NCI-H2171 (cell line): Measurements from ENCODE around the gene FARP2.
"Not testable (repeated sequence)": the region's sequence is repeated elsewhere in the genome, so short reads cannot be mapped to it uniquely, and the experiment has no call there.

Experiments
- DNase-seq: peaks from one replicate; lab custom pipeline; 2025; lab: John Stamatoyannopoulos, UW

Gene FARP2

DNA sequence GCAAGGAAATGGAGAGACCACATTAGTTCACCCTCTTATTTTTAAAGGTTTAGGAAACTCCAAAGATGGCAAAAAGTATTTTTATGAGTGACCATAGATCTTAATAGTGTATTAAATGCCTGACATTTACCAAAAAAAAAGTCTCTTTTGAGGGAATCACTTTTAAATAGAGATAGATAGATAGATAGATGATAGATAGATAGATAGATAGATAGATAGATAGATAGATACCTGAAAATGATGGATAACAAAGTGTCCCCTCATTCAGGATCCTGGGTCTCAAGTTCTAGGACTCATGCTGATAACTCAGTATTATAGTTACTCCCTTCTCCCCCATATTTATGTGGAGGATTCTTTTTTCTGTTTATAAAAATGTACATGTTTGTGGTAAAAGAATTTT lies 52.8 kb downstream of the FARP2 start:
- no peak for DNase-seq

GRCh38 chr2:241410739-241411176 lies 54.7 kb downstream of the FARP2 start:
- no peak for DNase-seq

DNA sequence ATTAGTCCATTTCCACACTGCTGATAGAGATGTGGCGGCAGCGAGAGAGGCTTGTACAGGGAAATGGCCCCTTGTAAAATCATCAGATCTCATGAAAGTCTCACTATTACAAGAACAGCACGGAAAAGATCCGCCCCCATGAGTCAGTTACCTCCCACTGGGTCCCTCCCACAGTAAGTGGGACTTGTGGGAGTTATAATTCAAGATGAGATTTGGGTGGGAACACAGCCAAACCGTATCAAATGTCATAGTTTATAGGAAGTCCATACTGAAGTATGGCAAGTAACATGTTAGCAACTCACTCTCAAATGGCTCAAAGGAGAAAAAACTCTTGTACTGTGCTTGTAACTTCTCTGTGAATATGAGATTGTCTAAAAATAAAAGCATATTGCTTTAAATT lies 56.1 kb downstream of the FARP2 start:
- peak; percentile 55 for DNase-seq

GRCh38 chr2:241413501-241413900 lies 57.4 kb downstream of the FARP2 start:
- not testable (repeated sequence) for DNase-seq

DNA sequence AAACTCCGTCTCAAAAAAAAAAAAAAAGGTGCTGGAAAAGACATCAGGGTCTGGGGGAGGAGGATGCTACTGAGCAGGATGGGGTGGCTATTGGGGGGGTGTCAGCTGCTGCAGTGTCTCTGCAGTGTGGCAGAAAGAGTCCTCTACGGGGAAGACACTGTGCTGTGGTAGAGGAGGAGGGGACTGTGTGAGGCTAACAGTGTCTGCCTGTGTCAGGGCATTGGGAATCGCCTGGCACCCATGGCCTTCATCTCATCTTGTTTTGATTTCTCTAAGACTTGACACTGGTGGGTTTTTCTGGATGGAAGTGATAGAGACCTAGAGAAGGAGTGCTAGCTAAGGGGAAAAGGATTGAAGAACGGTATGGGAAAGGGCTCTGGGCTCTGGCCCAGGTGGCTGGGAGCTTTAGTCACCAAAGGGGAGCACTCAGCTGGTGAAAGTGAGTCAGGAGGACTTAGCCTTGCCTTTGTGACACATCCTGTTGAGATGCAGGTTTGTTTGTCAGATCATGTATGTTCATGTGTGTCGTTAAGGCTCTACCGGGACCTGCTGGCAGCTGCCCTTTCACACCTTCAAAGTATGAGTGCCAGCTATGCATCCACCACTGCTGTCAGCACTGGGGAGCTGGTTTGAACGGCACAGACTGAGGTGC lies 58.0 kb downstream of the FARP2 start:
- DNase-seq = no peak

- DNase-seq = no peak
Measured at GRCh38 chr2:241415196-241415595, 59.1 kb downstream of the FARP2 start.

DNA sequence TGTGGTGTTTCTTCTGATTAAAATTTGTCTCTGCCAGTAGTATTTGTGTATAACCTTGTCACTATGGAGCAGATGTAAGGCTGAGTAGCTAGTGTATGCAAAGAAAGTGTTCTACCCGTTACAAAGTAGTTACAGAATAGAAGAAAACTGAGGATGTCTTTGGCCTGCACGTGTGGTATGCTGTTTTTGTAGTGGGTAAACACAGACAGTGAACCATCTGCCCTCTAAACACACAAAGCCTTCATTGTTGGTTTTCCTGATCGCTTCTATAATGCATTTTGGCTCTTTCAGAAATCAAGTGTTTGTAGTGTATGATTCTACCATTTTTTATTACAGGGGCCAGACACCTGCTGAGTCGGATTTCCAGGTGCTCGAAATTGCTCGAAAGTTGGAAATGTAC lies 61.5 kb downstream of the FARP2 start:
- DNase-seq = no peak

GRCh38 chr2:241421330-241421729 lies 65.2 kb downstream of the FARP2 start:
- no peak for DNase-seq

DNA sequence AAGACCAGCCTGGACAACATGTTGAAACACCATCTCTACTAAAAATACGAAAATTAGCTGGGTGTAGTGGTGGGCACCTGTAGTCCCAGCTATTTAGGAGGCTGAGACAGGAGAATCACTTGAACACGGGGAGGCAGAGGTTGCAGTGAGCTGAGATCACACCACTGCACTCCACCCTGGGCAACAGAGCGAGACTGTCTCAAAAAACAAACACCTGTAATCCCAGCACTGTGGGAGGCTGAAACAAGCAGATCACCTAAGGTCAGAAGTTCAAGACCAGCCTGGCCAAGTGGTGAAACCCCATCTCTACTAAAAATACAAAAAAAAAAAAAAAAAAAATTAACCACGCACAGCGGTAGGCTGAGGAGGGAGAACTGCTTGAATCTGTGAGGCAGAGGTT lies 65.9 kb downstream of the FARP2 start:
- DNase-seq = not testable (repeated sequence)

- DNase-seq = no peak
Measured at GRCh38 chr2:241422350-241422749, 66.3 kb downstream of the FARP2 start.

- DNase-seq = not testable (repeated sequence)
Measured at GRCh38 chr2:241423489-241423888, 67.4 kb downstream of the FARP2 start.

DNA sequence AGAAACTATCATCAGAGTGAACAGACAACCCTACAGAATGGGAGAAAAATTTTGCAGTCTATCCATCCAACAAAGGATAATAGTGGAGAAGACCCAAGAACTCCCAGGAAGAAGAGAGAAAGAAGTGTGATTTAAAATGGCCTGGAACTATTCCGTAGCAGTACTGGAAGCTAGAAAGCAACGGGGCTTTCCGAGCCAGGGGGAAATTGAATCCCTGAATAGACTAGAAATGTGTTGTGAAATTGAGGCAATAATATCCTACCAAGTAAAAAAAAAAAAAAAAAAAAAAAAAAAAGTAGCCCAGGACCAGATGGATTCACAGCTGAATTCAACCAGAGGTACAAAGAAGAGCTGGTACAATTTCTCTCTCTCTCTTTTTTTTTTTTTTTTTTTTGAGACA lies 69.3 kb downstream of the FARP2 start:
- peak; percentile 37 for DNase-seq

DNA sequence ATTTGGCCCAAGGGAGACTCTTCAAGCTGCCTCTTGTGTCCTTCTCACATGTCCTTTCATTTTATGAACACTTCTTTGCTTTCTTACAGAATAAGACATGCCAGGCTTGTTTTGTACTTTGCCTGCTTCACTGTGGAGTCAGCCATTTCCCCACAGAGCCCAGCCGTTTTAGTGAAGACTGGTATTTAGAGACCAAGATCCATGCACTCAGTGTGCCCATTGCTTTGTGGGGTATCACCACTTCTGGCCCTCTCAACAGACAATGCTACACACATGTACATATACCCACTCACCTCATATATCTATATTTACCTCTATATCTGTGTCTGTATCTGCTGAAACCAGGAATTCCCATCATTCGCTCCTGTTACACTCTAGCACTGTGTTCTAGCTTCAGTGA lies 74.1 kb downstream of the FARP2 start:
- no peak for DNase-seq

DNA sequence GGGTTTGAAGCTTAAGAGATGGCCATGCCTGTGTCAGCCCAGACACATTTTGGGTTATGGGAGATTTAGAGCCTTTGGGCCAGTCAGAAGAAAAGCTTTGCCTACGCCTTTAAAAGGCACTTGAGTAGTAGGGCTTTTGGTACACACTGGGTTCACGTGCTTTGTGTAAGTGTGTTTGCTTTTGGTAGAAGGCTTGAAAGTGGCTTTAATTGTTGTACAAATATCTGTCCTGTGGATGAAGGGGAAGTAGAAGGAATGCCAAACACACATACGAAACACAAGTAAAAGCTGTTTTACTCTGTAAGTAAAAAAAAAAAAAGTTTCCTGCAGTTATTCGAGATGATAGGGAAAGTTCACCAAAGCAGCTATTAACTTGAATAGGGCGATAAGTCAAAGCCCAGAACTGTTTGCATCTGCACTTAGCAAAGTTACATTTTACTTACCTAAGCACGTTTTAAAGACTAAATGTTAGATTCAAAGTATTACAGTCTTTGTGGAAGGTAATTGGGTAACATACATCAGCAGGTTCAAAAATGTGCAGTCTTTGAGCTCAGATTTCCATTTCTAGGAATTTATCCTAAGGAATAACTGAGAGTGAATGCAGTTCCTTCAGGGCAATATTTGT lies 76.9 kb downstream of the FARP2 start:
- DNase-seq = no peak

- DNase-seq = no peak
Measured at GRCh38 chr2:241437179-241437578, 81.1 kb downstream of the FARP2 start.

- no peak for DNase-seq
Measured at GRCh38 chr2:241441492-241441891, 85.4 kb downstream of the FARP2 start.

DNA sequence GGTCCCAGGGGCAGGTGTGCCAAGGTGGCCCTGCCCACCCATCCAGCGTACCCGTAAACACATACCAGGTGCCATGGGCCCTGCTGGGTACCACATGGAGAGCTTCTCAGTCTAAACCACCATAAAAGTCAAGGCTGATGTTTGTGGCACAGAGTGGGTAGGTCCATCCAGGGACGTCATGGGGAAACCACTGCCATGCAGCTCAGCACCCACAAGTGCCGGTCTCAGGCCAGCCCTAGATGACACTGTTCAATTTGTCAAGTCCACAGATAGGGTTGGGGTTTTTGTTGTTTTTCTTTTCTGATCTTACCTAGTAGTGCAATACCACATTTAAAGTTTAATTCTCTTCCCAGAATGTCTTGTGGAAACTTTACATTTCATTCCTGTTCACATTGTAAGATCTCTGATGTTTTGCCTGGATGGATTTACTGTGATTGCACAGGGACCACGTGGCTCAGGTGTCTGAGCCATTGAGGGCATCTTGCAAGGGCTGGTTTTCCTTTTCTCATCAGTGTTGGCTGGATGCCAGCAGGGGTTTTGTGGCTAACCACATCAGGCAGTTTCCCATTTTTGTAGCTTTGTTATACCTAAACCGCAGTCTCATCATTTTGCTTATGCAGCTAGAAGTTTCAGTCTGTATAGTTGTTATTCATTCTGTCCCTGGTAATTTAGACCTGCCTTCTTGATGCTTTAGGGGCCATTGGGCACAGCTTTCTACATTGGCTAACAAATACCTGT lies 87.6 kb downstream of the FARP2 start:
- no peak for DNase-seq

GRCh38 chr2:241445426-241445825 lies 89.3 kb downstream of the FARP2 start:
- no peak for DNase-seq

- not testable (repeated sequence) for DNase-seq
Measured at GRCh38 chr2:241450092-241450491, 94.0 kb downstream of the FARP2 start.

GRCh38 chr2:241451840-241452506 lies 95.9 kb downstream of the FARP2 start:
- DNase-seq = no peak

DNA sequence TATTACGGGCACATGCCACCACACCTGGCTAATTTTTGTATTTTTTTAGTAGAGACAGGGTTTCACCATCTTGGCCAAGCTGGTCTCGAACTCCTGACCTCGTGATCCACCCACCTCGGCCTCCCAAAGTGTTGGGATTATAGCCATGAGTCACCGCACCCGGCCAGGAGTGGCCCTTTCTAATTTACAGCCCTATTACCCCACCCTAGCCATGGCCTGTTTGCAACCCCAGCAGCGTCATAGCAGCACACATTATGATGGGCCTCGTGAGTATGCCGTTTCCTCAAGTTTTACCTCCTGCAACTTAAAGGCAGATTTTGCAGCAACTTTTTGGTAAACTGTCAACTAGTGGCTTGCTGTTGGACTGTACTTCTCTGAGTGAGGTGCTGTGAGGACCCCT lies 97.8 kb downstream of the FARP2 start:
- not testable (repeated sequence) for DNase-seq

- no peak for DNase-seq
Measured at GRCh38 chr2:241454837-241455485, 98.9 kb downstream of the FARP2 start.
